GM12892 (cell line): Measurements from ENCODE around the gene DLG5.

Experiments used
- POLR2A ChIP-seq: IDR thresholded peaks from 2 replicates; pipeline ENCODE4 v1.6.1; 2011; ENCODE audit warnings: low read depth, low read length, control low read depth
- POLR2AphosphoS5 ChIP-seq: IDR thresholded peaks from 2 replicates; pipeline ENCODE4 v1.6.1; 2011; ENCODE audit warnings: low read depth, low read length, control low read depth
- TAF1 ChIP-seq: IDR thresholded peaks from 2 replicates; pipeline ENCODE4 v1.6.1; 2011; ENCODE audit warnings: low read depth, mild to moderate bottlenecking, control low read depth, low read length, borderline replicate concordance

DNA sequence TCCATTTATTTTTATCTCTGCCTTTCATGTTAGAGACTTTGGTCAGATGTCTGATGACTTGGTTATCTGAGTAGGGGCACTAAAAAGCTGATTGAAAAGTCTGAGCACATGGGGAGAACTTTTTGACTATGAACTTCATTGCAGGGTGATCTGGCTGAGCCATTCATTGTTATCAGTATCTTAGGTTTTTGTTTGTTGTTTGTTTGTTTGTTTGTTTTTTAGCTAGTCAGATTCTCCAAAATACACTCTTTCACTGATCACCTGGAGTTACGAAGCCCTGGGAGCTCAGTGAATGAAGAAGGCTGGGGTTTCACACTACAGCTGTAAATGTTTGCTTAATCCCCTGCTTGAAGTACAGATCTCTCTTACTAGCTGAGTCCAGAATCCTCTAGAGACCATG lies 28.6 kb upstream of the DLG5 start:
- TF ChIP-seq POLR2A (no peak), TAF1 (no peak), POLR2AphosphoS5 (no peak)
